Kidney (tissue), 14 donors: Measurements from ENCODE around the gene CPEB4. TPM values are rescaled to one million over a fixed set of nuclear protein-coding genes. Genes with fewer than 3 reads are reported as not detected.

Source experiments
- DNase-seq, 5 donors: peaks; one replicate each; pipeline ENCODE4 v3.0.0-alpha.2; 2013 to 2020
- FAIRE-seq: peaks from 2 replicates; lab custom pipeline; 2012; peaks lifted over from hg19 to GRCh38; lab: Jason Lieb, UNC
- H3K27ac ChIP-seq, 2 donors: one replicate each; pipeline ENCODE4 v1.7.0; 2013; ENCODE audit warnings: low read depth in 2 of 2, low read length in 2 of 2, inconsistent platforms in 1 of 2
- H3K27me3 ChIP-seq: one replicate; pipeline ENCODE4 v1.7.1; 2013; ENCODE audit warnings: low read length, inconsistent platforms; ENCODE audit not compliant: control insufficient read depth, insufficient read depth
- H3K36me3 ChIP-seq, 3 donors: one replicate each; pipeline versions ENCODE4 v1.7.0 to v1.7.1; 2013; ENCODE audit warnings: low read length in 3 of 3, control low read depth in 1 of 3, inconsistent platforms in 1 of 3; ENCODE audit not compliant: insufficient read depth in 3 of 3, control insufficient read depth in 2 of 3
- H3K4me1 ChIP-seq, 3 donors: one replicate each; pipeline versions ENCODE4 v1.7.0 to v1.7.1; 2013; ENCODE audit warnings: low read length in 3 of 3, inconsistent platforms in 1 of 3, low read depth in 1 of 3; ENCODE audit not compliant: control insufficient read depth in 2 of 3, insufficient read depth in 2 of 3
- H3K4me3 ChIP-seq, 3 donors: one replicate each; pipeline versions ENCODE4 v1.7.0 to v1.8.1; 2013; ENCODE audit warnings: low read length in 3 of 3, control low read depth in 1 of 3, inconsistent platforms in 1 of 3
- H3K9ac ChIP-seq, 3 donors: one replicate each; pipeline versions ENCODE4 v1.7.0 to v1.7.1; 2013; ENCODE audit warnings: low read length in 3 of 3, control low read depth in 1 of 3, inconsistent platforms in 1 of 3
- H3K9me3 ChIP-seq, 3 donors: one replicate each; pipeline versions ENCODE4 v1.7.0 to v1.7.1; 2013; ENCODE audit warnings: low read length in 3 of 3, control low read depth in 1 of 3, inconsistent platforms in 1 of 3; ENCODE audit not compliant: control insufficient read depth in 2 of 3, insufficient read depth in 1 of 3
- intact Hi-C: fragments of 100-400 bp; cut with DNase I; formaldehyde crosslinking; loops from one replicate; pipeline ENCODE4 v1.11.1; 2022
- polyA plus RNA-seq: library from polyadenylated mRNA; stranded (reverse); fragments of 350-450 nt; fragmentation: Illumina TruSeq; extraction: RNeasy Lipid Tissue Mini Kit (QIAGEN cat#74804); gene quantifications from one replicate; pipeline ENCODE4 v1.2.3, GENCODE V29; 2014; ENCODE audit warnings: low read depth, low replicate concordance; ENCODE audit not compliant: insufficient read depth
- total RNA-seq: library from RNA; stranded (reverse); fragmentation: NEBNext Ultra II Directional; extraction: Animal tissue kit (Norgen Biotek cat#: 25700); gene quantifications from one replicate; pipeline ENCODE4 v1.2.1, GENCODE V29; 2021
- TF ChIP-seq, protein P1 (sequence below): IDR thresholded peaks from 3 replicates; pipeline ENCODE4 v1.5.1; 2012; ENCODE audit warnings: mild to moderate bottlenecking, moderate library complexity, borderline replicate concordance; ENCODE audit not compliant: insufficient read depth; ENCODE audit errors: extremely low read depth
- donor health status: control.
- donor health status: control.
- donor health status: control.
- donor health status: control.
- donor health status: control.
- donor health status: DM: yes; HTN: yes; CAD: no.
- donor health status: Normal renal cell carcinoma (clear cell type).

The CPEB4 gene
- total and polyA plus RNA-seq, 2 donors from 2014 or later = 9.5 to 73.0 TPM

DNA sequence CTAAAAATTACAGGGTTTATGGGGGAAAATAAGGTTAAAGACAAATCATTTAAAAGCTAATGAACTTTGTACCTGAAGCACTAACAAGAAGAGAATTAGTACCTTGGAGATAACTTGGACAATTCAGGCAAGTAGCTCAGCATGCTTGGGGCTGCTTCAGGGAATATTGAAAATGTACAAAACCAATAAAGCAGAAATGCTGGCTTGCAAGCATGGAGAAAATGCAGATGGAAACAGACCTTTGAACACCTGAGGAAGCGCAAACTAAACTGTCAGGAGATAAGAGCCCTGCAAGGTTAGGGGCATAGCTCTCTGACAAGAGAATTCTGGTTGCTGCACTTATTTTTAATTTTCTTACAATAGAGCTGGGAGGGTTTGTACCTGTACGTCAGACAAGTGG lies 58.2 kb downstream of the CPEB4 start:
- TF ChIP-seq, protein P1, sequence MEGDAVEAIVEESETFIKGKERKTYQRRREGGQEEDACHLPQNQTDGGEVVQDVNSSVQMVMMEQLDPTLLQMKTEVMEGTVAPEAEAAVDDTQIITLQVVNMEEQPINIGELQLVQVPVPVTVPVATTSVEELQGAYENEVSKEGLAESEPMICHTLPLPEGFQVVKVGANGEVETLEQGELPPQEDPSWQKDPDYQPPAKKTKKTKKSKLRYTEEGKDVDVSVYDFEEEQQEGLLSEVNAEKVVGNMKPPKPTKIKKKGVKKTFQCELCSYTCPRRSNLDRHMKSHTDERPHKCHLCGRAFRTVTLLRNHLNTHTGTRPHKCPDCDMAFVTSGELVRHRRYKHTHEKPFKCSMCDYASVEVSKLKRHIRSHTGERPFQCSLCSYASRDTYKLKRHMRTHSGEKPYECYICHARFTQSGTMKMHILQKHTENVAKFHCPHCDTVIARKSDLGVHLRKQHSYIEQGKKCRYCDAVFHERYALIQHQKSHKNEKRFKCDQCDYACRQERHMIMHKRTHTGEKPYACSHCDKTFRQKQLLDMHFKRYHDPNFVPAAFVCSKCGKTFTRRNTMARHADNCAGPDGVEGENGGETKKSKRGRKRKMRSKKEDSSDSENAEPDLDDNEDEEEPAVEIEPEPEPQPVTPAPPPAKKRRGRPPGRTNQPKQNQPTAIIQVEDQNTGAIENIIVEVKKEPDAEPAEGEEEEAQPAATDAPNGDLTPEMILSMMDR = no peak
- intact Hi-C loops = no loop called here
- Histone ChIP-seq H3K27ac (peak overlapping the region in 1 of 2 donors; percentile 1), H3K4me1 (peaks cover 3 to 46% (median 14%) of the 10 kb centered on the region in 3 donors), H3K36me3 (peaks cover 0 to 49% (median 23%) of the 10 kb centered on the region in 3 donors), H3K9me3 (no peaks in the 10 kb centered on the region), H3K9ac (no peak overlapping the region), H3K27me3 (no peaks in the 10 kb centered on the region), H3K4me3 (no peak overlapping the region)
- DNase-seq (no peak), FAIRE-seq (no peak)

DNA sequence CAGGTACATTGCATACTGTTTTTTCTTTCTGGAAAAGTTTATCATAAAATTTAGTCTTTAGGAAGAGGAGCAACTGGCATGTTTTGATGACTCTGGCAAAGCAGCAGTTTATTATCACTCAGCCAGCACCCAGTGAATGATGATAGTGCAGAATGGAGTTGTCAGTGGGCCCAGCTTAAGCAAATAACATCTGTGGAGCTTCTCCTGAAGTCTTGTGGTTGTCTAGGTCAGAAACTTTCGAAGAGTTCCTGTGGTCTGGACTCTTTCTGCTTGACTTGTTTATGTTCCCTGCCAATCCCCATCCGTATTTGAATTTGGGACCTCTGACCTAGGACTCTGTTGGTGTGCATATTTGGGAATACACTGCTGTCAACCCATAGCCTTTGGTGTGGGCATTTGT lies 62.7 kb downstream of the CPEB4 start:
- Histone ChIP-seq H3K27me3 (no peaks in the 10 kb centered on the region), H3K4me3 (no peak overlapping the region), H3K9ac (no peak overlapping the region), H3K36me3 (peaks cover 0 to 76% (median 45%) of the 10 kb centered on the region in 3 donors), H3K9me3 (no peaks in the 10 kb centered on the region), H3K27ac (peak overlapping the region in 1 of 2 donors; percentile 8), H3K4me1 (peaks cover 4 to 29% (median 11%) of the 10 kb centered on the region in 3 donors)
- FAIRE-seq = no peak
- TF ChIP-seq, protein P1 = no peak
- DNase-seq = no peak
- intact Hi-C loops = no loop called here

DNA sequence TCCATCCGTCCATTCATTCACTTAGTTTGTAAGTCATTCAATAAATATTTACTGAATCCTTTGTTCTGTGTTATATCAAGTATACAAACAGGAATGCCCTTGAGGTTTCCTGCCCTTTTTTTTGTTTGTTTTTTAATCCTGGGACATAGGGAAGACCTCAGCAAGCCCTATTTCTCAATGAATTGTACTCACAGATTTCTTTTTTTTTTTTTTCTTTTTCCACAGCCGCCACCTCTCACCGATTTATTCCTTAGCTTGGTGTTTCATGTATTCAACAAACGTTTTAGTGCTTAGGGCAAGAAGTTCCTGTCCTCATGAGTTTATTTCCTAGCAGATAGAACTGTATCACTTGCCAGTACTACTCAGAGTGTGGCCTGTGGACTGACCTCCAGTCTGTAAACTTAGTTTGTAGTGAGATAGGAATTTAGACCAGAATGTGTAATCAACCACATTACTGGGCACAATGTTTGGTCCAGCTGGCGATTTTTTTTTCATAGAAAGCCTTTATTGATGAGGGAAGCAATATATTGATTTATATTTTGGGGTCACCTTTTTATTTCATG lies 65.5 kb downstream of the CPEB4 start:
- DNase-seq = no peak
- intact Hi-C loops = no loop called here
- TF ChIP-seq, protein P1 = no peak
- FAIRE-seq = no peak
- Histone ChIP-seq H3K9me3 (no peaks in the 10 kb centered on the region), H3K9ac (peak overlapping the region in 1 of 3 donors; percentile 62), H3K27ac (peak overlapping the region; percentile 90 to 95), H3K36me3 (peaks cover 0 to 63% (median 35%) of the 10 kb centered on the region in 3 donors), H3K27me3 (no peaks in the 10 kb centered on the region), H3K4me3 (no peak overlapping the region), H3K4me1 (peaks cover 5 to 28% (median 18%) of the 10 kb centered on the region in 3 donors)
